ENCODE results near the gene TBL1XR1. TPM values are rescaled to one million over a fixed set of nuclear protein-coding genes. Genes with fewer than 3 reads are reported as not detected.

Gene TBL1XR1
- total and polyA plus RNA-seq, 2 of the 8 experiments (the other 6 are each of a cell fraction or from before 2014, with no cell fraction given), result 28.1 to 147 TPM

DNA sequence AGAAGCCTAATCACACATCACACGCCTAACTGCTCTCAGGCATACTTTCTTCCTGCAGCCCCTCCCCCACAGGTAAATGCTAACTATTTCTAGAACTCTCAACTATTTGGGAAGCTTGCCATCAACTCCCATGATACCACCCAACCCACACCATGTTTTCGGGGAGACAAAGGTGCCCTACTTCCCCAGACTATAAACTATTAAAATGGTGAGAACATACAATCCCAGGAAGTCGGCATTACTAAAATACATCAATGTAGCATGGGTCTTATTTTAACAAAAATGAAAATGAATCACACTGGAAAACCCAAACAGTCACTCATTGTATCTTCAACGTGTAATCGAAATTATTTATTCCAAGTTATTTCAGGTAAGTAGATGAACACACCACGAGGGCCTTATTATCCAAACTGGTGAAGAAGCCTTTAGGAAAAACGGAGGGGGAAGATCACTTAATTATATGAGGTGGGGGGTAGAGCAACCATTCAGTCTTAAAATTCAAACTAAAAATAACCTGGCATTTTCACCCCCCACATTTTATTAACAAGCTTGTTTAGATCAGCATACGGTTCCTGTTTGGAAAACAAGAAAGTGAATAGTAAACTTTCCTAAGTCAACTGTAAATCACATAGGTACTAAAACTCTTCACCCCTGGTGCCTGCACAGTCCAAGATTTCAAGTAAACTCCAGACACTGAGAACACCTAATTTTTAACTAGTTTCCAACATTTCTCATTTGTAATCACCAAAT, 1.9 kb downstream of the TBL1XR1 start:
- peaks cover 2% of the 10 kb centered on the region for H3K23me2 ChIP-seq (ENCODE audit: low read depth, low read length)
- CTCF ChIA-PET (ENCODE audit: partially characterized antibody), result interaction anchor here (0.9 to 1.5 kb wide), 3 partner anchors 10 to 164 kb away, joined by 3 to 4 read pairs (median 3); no protein-coding TSS in a partner anchor
- peak overlapping the region; percentile 17; the same call in 1 of the 2 replicates for H3K18ac ChIP-seq (ENCODE audit: extremely low read depth, low read length)
- POLR2A ChIA-PET (ENCODE audit: partially characterized antibody), result interaction anchor here (0.7 to 4.3 kb wide), 12 partner anchors 11 to 416 kb away, joined by 3 to 82 read pairs (median 4); no protein-coding TSS in a partner anchor
- H3K27ac ChIP-seq (ENCODE audit: low read depth, low read length), result peak overlapping the region; percentile 97
- H3K79me2 ChIP-seq (ENCODE audit: control insufficient read depth in 1 of 2, insufficient read depth in 2 of 2, low read length in 2 of 2), result peaks cover 54 to 62% of the 10 kb centered on the region in 2 experiments
- no peak overlapping the region for H2BK20ac ChIP-seq (ENCODE audit: low read length)
- H3K23ac ChIP-seq (ENCODE audit: insufficient read length), result no peak overlapping the region
- H3K27me3 ChIP-seq (replicated peaks in 1 of 4; ENCODE audit: control insufficient read depth in 3 of 4, extremely low read depth in 1 of 4, insufficient read depth in 3 of 4, low read length in 3 of 4), result no peaks in the 10 kb centered on the region
- no peak for FAIRE-seq
- H3K4me1 ChIP-seq (replicated peaks in 1 of 4; ENCODE audit: control insufficient read depth in 3 of 4, insufficient read depth in 4 of 4, low read length in 3 of 4), result peaks cover 5 to 31% (median 18%) of the 10 kb centered on the region in 4 experiments; a peak in 5 of 7 replicates
- peak overlapping the region; percentile 94 to 100 (median 98) for H3K4me3 ChIP-seq (ENCODE audit: extremely low read depth in 1 of 4, insufficient read depth in 2 of 4, low read depth in 3 of 4, low read length in 4 of 4)
- H4K8ac ChIP-seq (ENCODE audit: extremely low read depth, insufficient read depth, low read length), result no peak overlapping the region
- no peak overlapping the region for H2AK5ac ChIP-seq (ENCODE audit: low read depth, low read length)
- H3K9ac ChIP-seq (replicated peaks in 1 of 4; ENCODE audit: extremely low read depth in 1 of 4, low read depth in 3 of 4, low read length in 3 of 4), result peak overlapping the region; percentile 76 to 99 (median 97)
- peak overlapping the region; percentile 32 for H3K56ac ChIP-seq (replicated peaks; ENCODE audit: insufficient read length, low read depth, low read length)
- H3K14ac ChIP-seq (ENCODE audit: insufficient read length), result no peak overlapping the region
- WGBS, 2 experiments (ENCODE audit: extremely low coverage in 1 of 2, insufficient coverage in 1 of 2, insufficient read length in 1 of 2, insufficient replicate concordance in 2 of 2, low coverage in 1 of 2, low lambda C conversion rate in 2 of 2, missing lambda C conversion rate in 1 of 2), result 9% methylated on average over 8 of the region's 8 CpGs; no CpG with 5 or more reads in 1 of the 2 experiments
- no peak for DNase-seq (ENCODE audit: low read depth in 1 of 2, low spot score in 2 of 2)
- H2BK120ac ChIP-seq (replicated peaks; ENCODE audit: low read depth, low read length), result peak overlapping the region; percentile 38
- peaks cover 0 to 3% (median 0%) of the 10 kb centered on the region in 4 experiments; a peak in 1 of 8 replicates for H3K36me3 ChIP-seq (ENCODE audit: control insufficient read depth in 2 of 4, insufficient read depth in 4 of 4, low read length in 3 of 4)
- H4K5ac ChIP-seq (ENCODE audit: insufficient read length, low read depth, low read length), result peak overlapping the region; percentile 84
- H3K4ac ChIP-seq (replicated peaks; ENCODE audit: insufficient read length, low read depth, low read length), result no peak overlapping the region
- peak overlapping the region; percentile 55; the same call in 1 of the 2 replicates for H2BK5ac ChIP-seq (ENCODE audit: low read depth, low read length)
- H2BK12ac ChIP-seq (ENCODE audit: low read depth, low read length), result no peak overlapping the region
- no peaks in the 10 kb centered on the region for H3K9me3 ChIP-seq (ENCODE audit: insufficient read depth in 2 of 2, low read depth in 1 of 2, low read length in 1 of 2)
- H4K91ac ChIP-seq (replicated peaks; ENCODE audit: insufficient read length, low read length), result no peak overlapping the region
- H3K79me1 ChIP-seq (ENCODE audit: low read depth, low read length), result no peaks in the 10 kb centered on the region
- peaks cover 5 to 12% of the 10 kb centered on the region in 2 experiments for H4K20me1 ChIP-seq (replicated peaks in 1 of 2; ENCODE audit: control insufficient read depth in 1 of 2, insufficient read depth in 2 of 2, low read length in 2 of 2)
- peak overlapping the region; percentile 73 to 75 for H3K4me2 ChIP-seq (ENCODE audit: insufficient read depth in 1 of 2, low read depth in 2 of 2, low read length in 2 of 2)
- H2AFZ ChIP-seq (ENCODE audit: low read length), result no peak overlapping the region
- no peak overlapping the region for H2BK15ac ChIP-seq (ENCODE audit: low read length)
- no peak for TF ChIP-seq HDAC2 (IDR thresholded peaks at IDR 0.05; ENCODE audit: borderline replicate concordance in 1 of 2, low read depth in 2 of 2, low read length in 2 of 2)
- TF ChIP-seq BRCA1 (IDR thresholded peaks at IDR 0.05; ENCODE audit: low read depth, low read length), result no peak
- TF ChIP-seq RAD21 (IDR thresholded peaks at IDR 0.05 in 1 of 2, conservative IDR thresholded peaks at IDR 0.05 in 1 of 2; ENCODE audit: low read depth in 2 of 2, low read length in 2 of 2), result peak in 1 of 2 experiments; percentile 12; a peak in 1 of 4 replicates
- 0 out of 2 replicates have a peak, but pooled peaks have one; percentile 14 for TF ChIP-seq SP1 (IDR thresholded peaks at IDR 0.05; ENCODE audit: low read depth, low read length)
- TF ChIP-seq RBBP5 (IDR thresholded peaks at IDR 0.05; ENCODE audit: borderline replicate concordance, low read depth, low read length), result no peak
- no peak for TF ChIP-seq TCF12 (IDR thresholded peaks at IDR 0.05; ENCODE audit: low read depth, low read length)
- TF ChIP-seq, protein P1, sequence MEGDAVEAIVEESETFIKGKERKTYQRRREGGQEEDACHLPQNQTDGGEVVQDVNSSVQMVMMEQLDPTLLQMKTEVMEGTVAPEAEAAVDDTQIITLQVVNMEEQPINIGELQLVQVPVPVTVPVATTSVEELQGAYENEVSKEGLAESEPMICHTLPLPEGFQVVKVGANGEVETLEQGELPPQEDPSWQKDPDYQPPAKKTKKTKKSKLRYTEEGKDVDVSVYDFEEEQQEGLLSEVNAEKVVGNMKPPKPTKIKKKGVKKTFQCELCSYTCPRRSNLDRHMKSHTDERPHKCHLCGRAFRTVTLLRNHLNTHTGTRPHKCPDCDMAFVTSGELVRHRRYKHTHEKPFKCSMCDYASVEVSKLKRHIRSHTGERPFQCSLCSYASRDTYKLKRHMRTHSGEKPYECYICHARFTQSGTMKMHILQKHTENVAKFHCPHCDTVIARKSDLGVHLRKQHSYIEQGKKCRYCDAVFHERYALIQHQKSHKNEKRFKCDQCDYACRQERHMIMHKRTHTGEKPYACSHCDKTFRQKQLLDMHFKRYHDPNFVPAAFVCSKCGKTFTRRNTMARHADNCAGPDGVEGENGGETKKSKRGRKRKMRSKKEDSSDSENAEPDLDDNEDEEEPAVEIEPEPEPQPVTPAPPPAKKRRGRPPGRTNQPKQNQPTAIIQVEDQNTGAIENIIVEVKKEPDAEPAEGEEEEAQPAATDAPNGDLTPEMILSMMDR (IDR thresholded peaks at IDR 0.05; ENCODE audit: control extremely low read depth in 1 of 3, insufficient read depth in 1 of 3, low read depth in 1 of 3, low read length in 3 of 3), result no peak
- TF ChIP-seq SRF (IDR thresholded peaks at IDR 0.05; ENCODE audit: low read depth, low read length), result no peak

Measured in H1 (cell line).